ENCODE results near the gene CASKIN2.
"Not testable (repeated sequence)": the region's sequence is repeated elsewhere in the genome, so short reads cannot be mapped to it uniquely, and the experiment has no call there.

CASKIN2 gene

GRCh38 chr17:75521290-75521689 is 6.0 kb upstream of the CASKIN2 start:
- DNase-seq, result no peak

- DNase-seq, result not testable (repeated sequence)
Measured at GRCh38 chr17:75520413-75520812, 5.1 kb upstream of the CASKIN2 start.

- no peak for DNase-seq
Measured at GRCh38 chr17:75518983-75519537, 3.7 kb upstream of the CASKIN2 start.

GRCh38 chr17:75518201-75518600 is 2.9 kb upstream of the CASKIN2 start:
- no peak for DNase-seq

GRCh38 chr17:75517297-75517865 is 2.0 kb upstream of the CASKIN2 start:
- peak; percentile 39 for DNase-seq

- peak; percentile 75 for DNase-seq
Measured at GRCh38 chr17:75516619-75517296, 1.4 kb upstream of the CASKIN2 start.

GRCh38 chr17:75516255-75516618 is 900 bp upstream of the CASKIN2 start, which contains the start of gene TSEN54:
Gene TSEN54, plus strand, starts transcription at chr17:75516528. Its CDS starts 33 bp downstream, at chr17:75516561.
- peak; percentile 97 for DNase-seq

- DNase-seq, result no peak
Measured at GRCh38 chr17:75514919-75515495, 330 bp downstream of the CASKIN2 start.

GRCh38 chr17:75514299-75514918 is 928 bp downstream of the CASKIN2 start:
- DNase-seq, result peak; percentile 42

GRCh38 chr17:75513641-75514000 is 1.7 kb downstream of the CASKIN2 start:
- no peak for DNase-seq

- DNase-seq, result no peak
Measured at GRCh38 chr17:75512926-75513640, 2.3 kb downstream of the CASKIN2 start.

- DNase-seq, result peak; percentile 22
Measured at GRCh38 chr17:75511610-75512575, 3.4 kb downstream of the CASKIN2 start.

GRCh38 chr17:75511270-75511609 is 4.1 kb downstream of the CASKIN2 start:
- DNase-seq, result no peak

GRCh38 chr17:75509528-75510258 is 5.6 kb downstream of the CASKIN2 start:
- no peak for DNase-seq

GRCh38 chr17:75508931-75509361 is 6.4 kb downstream of the CASKIN2 start:
- no peak for DNase-seq

- no peak for DNase-seq
Measured at GRCh38 chr17:75507733-75508719, 7.3 kb downstream of the CASKIN2 start.

GRCh38 chr17:75506888-75507287 is 8.4 kb downstream of the CASKIN2 start:
- DNase-seq, result no peak

- DNase-seq, result no peak
Measured at GRCh38 chr17:75506134-75506533, 9.2 kb downstream of the CASKIN2 start.

GRCh38 chr17:75505640-75506039 is 9.7 kb downstream of the CASKIN2 start:
- DNase-seq, result no peak

- no peak for DNase-seq
Measured at GRCh38 chr17:75505152-75505409, 10.3 kb downstream of the CASKIN2 start.
